GM18502 (cell line): ENCODE measurements around the gene CLIC4.
A peak's percentile ranks its signal among the peaks of the same experiment; 100 is the strongest.
"Not testable (repeated sequence)": the region's sequence is repeated elsewhere in the genome, so short reads cannot be mapped to it uniquely, and the experiment has no call there.

Source experiments
- ATAC-seq: cut with Tn5 transposase; IDR thresholded peaks from one replicate; pipeline ENCODE4 v1.9.1; 2021; ENCODE audit warnings: mild to moderate bottlenecking; ENCODE audit not compliant: unreplicated experiment, poor library complexity

The CLIC4 gene

DNA sequence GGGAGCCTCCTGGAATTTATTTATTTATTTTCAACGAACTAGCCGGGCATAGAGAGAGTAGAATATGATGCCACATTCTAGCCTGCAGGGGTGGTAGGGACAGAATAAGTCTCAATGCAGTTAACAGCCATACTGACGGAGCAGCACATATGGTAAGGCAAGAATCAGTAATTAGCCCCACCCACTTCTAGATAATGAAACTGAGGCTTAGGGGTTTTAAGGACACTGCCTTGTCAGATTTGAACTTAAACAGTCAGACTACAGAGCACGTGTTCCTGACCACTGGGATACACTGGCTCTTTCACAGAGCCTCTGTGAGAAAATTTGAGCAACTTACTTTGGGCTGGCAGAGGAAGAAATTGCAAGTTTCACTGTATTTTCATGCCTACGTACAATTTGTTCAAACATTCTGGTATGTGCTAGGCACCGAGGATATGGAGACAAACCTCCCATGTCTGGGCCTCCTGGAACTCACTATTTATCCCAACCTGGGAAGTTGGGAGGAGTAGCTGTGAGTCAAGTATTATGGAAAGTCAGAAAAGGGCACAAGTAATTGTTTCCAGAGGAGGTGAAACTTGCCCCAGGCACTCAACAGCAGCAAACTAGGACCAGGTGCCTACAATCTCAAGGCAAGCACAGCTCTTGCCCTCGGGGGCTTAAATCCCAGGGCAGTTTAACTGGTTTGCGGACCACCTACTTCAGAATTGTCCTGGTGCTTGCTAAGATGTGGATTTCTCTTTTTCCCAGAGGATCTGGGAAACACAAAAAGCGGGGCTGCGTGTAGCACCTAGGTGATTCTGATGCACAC, 1.6 kb upstream of the CLIC4 start:
- ATAC-seq: no peak

DNA sequence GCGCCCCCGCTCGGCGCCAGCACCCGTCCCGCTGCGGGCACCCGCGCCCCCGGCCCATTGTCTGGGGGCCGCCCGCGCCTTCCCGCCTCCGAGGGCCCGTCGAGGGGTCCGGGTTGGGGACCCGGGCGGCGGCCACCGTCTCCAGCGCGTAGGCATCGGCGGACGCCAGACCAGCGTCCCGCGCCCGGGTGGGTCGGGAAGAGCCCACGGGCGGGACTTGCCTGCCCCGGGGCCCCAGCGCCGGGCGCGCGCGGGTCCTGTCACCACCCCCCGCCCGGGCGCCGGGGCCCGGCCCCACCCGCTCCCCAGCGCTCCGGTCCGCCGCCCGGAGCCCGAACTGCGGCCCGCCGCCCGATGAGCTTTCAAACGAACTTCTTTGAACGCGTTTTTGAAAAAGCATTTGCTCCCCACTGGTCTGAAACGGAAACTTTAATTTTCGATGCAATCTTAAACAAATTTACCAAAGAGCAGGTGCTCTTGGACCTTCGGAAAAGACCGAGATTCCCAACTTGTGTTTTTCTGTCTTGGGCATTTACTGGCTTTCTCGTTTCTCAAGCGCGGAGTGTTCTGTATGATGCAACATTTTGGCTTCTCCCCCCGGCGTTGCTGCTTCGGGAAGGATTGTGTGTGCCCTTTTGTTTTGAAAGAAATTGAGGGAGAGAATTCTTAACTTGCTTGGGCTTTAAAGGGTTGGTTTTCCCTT, 615 bp downstream of the CLIC4 start:
- peak; percentile 10 for ATAC-seq

DNA sequence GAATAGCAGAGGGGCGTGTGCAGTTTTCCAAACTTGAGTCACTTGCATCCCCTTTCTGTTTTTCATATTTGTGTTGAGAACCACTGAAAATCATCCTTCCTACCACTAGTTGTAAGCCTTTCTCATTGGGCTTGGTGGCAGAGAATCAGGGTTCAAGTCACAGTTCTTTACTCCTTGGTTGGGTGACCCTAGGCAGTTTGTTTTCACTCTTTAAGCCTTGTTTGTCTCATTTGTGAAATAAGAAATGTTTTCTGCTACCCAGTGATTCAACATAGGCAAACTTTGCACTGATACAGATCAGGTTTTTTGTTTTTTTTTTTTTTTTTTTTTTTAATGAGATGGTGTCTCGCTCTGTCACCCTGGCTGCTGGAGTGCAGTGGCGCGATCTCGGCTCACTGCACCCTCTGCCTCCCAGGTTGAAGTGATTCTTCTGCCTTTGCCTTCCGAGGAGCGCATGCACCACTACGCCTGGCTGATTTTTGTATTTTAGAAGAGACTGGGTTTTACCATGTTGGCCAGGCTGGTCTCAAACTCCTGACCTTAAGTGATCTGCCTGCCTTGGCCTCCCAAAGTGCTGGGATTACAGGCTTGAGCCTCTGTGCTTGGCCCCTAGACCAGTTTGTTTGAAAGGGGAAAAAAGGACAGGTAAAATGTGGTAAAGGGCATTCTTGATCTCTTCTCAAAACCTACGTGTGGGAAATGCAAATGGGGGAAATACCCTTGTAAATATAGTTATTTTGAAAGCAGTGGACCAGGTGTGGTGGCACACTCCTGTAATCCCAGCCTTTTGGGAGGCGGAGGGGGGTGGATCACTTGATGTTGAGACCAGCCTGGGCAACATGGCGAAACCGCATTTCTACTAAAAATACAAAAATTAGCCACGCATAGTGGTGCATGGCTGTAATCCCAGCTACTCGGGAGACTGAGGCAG, 3.2 kb downstream of the CLIC4 start:
- ATAC-seq: no peak

DNA sequence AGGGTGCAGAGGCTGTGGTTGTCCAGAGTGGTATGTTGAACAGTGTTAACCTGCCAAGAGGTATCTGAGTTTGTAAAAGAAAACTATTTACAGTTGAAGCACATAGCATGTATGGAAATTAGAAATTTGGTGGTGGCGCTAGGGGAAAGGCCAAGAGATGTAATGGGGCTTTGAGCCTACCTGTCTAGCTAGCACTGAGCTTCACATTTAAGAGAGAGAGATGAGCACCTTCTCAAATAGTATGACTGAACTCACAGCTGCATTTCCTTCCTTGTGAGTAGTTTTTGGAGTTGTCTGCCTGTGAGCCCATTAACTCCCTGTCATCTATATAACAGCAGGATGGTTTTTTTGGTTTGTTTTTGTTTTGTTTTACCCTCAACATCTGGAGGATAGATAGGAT, 4.0 kb downstream of the CLIC4 start:
- no peak for ATAC-seq

DNA sequence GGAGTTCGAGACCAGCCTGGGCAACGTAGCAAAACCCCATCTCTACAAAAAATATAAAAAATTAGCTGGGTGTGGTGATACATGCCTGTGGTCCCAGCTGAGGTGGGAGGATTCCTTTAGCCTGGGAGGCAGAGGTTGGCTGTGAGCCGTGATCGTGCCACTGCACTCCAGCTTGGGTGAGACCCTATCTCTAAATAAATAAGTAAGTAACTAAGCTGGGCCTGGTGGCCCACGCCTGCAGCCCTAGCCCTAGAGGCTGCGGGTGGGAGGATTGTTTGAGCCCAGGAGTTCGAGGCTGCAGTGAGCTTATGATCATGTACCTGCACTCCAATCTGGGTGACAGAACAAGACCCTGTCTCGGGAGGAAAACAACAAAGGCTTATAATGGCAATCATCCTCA, 4.6 kb downstream of the CLIC4 start:
- ATAC-seq: no peak

DNA sequence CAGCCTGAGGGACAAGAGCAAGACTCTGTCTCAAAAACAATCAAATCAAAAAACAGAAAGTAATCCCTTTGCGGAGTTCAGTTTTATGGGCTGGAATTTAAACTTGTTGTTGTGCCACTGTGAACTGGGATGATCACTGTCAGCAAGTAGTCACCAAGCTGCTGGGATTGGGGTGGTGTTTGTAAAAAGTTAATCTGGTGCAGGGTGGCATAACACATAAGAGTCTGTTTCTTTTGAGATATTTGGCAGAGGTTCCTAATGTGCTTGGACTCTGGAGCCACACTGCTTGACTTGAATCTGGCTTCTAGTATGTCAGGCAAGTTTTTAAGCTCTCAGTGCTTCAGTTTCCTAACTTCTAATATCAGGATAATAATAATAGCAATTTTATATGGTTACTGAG, 6.6 kb downstream of the CLIC4 start:
- ATAC-seq: no peak

DNA sequence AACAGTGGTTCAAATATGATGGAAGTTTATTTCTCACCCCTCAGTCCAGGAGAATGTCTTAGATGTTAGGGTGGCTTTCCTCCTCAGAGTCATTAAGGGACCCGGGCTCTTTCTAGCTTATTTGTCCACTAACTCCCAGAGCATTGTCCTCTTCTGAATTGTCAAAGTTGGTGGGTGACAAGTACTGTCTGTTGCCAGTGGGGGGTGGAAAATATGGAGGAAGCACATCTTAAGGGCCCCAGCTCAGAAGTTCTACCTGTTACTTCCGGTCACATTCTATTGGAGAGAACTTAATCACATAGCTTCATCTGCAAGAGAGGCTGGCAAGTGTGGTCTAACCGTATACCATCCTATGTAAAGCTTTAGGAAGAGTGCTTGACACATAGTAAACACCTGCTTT, 7.1 kb downstream of the CLIC4 start:
- ATAC-seq: no peak

DNA sequence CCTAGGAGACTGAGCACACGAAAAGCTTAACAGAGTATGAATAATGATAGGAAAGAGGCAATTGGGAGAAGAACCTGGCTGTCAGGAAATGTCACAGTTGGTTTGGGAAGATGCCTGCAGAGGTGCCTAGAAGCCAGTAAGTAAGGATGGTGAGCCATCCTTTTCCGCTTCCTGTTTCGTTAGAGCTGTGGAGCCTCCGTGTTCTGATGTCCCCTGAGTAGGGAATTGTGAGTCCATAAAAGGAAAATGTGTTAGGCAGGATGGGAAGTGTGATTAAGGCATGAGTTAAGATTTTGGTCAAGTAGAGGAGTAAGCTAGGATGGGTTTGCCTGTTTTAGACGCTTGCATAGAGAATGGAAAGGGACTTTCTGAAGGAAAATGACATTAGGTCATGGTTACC, 9.0 kb downstream of the CLIC4 start:
- ATAC-seq: no peak

DNA sequence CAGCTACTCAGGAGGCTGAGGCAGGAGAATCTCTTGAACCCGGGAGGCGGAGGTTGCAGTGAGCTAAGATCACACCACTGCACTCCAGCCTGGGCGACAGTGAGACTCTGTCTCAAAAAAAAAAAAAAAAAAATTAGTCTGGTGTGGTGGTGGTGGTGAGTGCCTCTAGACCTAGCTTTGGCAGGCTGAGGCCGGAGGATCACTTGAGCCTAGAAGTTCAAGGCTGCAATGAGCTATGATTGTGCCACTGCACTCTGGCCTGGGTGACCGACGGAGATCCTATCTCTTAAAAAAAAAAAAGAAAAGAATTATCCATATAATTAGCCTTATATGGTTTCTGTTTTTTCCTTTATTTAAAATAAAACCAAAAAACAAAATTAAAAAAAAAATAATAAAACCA, 10.1 kb downstream of the CLIC4 start:
- ATAC-seq: not testable (repeated sequence)

DNA sequence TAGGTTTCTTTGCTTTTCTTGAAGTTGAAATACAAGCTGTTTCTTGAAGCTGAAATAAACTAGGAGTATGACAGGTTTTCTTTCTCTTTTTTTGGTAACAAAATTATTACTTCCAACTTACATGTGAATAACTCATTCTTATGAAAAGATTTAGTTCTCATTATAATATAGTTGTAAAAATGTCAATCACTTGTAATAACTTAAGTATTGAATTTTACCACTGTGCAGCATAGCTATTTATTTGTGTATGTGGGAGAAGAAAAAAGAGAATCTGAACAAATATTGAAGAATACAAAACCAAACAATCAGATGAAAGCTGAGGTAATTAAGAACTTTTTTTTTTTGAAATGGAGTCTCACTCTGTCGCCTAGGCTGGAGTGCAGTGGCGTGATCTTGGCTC, 11.1 kb downstream of the CLIC4 start:
- ATAC-seq: no peak

DNA sequence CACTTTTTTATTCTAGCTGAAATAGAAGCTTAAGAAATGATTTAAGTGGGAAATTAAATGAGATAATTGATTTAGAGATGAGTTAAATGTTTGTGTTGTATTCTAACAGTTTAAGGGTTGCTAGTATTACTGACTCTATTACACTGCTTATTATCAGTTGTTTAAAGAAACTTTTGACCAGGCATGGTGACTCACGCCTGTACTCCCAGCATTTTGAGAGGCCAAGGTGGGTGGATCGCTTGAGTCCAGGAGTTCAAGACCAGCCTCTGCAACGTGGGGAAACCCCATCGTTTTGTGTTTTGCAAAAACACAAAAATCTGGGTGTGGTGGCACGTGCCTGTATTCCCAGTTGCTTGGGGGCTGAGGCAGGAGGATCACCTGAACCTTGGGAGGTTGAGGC, 14.2 kb downstream of the CLIC4 start:
- no peak for ATAC-seq

DNA sequence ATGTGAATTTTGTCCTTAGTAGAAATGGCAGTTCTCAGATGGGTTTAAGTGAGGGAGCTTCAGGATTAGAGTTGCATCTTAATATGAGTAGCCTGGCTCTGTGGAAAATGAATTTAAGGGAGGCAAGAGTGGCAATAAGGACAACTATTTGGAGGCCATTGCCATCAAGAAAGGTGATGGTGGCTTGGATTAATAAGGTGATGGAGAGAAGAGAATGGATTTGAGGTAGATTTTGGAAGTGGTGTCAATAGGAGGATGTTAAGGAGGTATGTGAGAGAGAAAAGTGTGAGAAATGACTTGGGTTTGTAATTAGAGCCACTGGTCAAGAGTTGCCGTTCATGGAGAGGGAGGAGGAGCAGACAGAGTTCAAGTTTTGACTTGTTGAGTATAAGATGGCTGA, 16.3 kb downstream of the CLIC4 start:
- no peak for ATAC-seq

DNA sequence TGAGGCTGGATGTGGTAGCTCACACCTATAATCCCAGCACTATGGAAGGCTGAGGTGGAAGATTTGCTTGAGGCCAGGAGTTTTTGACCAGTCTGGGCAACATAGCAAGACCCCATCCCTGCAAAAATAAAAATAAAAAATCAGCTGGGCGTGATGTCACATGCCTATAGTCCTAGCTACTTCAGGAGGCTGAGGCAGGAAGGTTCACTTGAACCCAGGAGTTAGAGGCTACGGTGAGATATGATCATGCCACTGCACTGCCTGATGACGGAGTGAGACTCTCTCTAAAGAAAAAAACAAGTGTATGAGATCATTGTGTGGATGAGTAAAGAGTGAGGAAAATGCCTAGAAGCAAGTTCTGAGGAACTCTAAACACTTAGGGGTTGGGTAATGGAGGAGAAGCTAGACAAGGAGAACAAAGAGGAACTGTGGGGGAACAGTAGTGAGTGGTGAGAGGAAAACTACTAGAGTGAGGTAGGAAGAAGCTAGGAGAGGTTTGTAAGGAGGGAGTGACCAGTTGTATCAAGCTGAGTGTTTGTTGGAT, 17.0 kb downstream of the CLIC4 start:
- ATAC-seq: no peak

DNA sequence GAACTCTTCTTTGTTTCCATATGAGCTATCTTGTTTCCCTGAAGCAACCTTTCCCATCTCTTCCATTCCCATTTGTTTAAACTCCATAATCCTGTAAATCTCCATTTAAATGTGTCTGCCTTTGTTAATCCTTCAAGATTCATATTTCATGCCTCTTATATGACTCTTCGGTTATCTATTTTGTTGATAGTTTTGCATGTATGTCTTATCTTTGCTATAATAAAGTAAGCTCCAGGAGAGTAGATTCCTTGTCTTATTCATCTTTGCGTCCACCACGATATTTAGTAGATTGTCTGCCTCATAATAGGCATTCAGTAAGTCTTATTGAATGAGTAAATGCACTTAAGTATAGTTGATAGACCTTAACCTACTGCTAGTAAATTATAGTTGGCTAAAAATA, 18.4 kb downstream of the CLIC4 start:
- no peak for ATAC-seq

DNA sequence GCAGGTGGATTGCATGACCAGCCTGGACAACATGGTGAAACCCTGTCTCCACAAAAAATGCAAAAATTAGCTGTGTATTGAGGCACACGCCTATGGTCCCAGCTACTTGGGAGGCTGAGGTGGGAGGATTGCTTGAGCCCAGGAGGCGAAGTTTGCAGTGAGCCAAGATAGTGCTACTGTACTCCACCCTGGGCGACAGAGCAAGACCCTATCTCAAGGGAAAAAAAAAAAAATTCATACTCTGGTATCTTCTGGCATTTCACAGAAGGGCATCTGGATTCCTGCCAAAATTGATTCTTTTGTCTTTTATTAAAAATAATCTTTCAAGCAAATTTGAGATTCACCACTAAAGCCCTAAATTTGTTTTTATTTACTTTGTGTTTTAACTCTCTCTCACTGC, 19.2 kb downstream of the CLIC4 start:
- no peak for ATAC-seq

DNA sequence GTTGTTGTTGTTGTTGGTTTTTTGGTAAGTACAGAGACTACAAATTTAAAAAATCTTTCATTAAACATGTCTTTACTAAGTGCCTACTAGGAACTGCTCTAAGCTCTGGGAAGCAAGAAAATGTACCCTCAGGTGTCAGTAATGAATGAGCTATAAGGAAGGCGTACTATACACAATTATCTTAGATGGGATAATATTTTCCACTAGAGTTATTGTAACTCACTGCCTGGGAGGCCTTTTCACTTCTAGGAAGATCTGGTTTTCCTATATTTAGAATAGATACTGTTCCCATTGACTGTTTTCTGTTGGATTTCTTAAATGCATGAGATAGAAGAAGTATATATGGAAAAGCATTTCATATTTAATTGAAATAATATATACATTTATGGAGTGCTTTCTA, 19.6 kb downstream of the CLIC4 start:
- no peak for ATAC-seq

DNA sequence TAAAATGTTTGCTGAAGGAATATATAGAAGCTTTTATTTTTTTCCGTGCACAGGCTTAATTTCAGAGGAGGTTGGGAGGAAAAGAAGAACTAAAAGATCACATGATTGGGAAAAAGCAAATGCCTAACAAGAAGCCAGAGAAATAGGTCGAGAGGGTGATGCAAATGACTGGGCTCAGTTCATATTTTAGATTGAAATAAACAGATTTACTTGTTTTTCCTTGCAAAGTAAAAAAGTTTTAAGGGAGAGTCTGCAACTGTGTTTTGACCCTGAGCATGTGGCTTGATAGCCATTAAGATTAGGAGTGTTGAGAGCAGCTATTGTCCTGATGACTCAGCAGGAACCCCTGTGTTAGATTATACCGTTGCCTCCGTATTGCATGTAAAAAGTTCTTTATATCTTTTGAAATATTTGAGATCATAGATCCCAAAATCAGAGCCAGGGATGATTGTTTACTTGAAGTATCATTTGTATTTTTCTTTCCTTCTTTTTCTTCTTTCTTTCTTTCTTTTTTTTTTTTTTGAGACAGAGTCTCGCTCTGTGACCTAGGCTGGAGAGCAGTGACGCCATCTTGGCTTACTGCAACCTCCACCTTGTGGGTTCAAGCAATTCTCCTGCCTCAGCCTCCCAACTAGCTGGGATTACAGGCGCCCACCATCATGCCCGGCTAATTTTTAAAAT, 20.2 kb downstream of the CLIC4 start:
- ATAC-seq: no peak

DNA sequence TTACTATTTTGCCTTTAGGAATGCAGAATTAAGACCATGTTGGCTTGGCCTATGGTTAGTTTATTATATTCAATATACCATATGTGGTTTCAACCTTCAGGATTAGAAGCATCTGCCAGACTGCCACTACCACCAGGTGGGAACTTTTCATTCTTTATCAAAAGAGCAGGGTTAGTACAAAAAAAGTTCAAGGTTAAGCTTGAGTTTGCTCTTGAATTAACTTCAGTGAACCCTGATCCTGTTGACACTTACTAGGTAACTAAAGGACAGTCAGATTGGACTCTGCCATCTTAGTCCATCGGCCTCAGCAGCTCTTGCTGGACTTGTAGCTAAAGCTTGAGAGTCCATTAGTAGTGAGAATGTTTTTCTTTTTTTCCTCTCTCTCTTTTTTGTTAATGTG, 22.1 kb downstream of the CLIC4 start:
- ATAC-seq: no peak

DNA sequence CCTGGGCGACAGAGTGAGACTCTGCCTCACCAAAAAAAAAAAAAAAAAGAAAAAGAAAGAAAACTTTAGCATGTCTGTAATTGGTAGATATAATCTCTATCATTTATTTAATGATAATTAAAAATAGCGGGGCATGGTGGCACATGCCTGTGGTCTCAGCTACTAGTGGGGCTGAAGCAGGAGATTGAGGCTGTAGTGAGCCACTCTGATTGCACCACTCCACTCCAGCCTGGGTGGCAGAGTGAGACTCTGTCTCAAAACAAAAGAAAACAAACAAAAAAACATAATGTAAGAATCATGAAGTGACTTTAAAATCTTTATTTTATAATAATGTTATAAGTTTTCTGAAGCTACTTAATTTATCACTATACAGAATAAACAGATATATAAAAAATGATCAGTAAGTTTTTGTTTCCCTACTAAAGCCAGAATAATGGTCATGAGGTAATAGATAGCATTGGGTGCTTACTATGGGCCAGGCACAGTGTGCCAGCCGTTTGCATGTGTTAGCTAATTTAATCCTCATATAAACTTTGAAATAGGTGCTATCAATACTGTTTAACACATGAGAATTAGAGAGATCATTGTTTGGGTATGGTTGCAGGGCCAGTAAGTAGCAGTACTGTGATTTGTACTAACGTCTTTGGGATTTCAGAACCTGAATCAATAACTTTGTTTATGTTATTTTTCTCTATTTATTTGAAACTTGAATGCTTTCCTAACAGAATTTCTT, 23.8 kb downstream of the CLIC4 start:
- ATAC-seq: no peak
